Prostate gland (tissue), 2 donors: ENCODE data around the gene HTR3D.

ENCODE experiments used
- POLR2AphosphoS5 ChIP-seq: sonication (generic); formaldehyde crosslinking; IDR thresholded peaks from one replicate; pipeline ENCODE4 v1.6.1; 2017; ENCODE audit warnings: antibody characterized with exemption
- TF ChIP-seq, protein P1 (sequence below), 4 experiments: fragments of 200-600 bp in 2 of 4; fragments of 450-650 bp in 2 of 4; sonication (generic) in 2 of 4; IDR thresholded peaks; 1 replicate in 3 of 4; 2 replicates in 1 of 4; pipeline ENCODE4 v1.5.1; 2016 to 2019; ENCODE audit warnings: antibody characterized with exemption in 4 of 4, mild to moderate bottlenecking in 2 of 4, moderate library complexity in 2 of 4

DNA sequence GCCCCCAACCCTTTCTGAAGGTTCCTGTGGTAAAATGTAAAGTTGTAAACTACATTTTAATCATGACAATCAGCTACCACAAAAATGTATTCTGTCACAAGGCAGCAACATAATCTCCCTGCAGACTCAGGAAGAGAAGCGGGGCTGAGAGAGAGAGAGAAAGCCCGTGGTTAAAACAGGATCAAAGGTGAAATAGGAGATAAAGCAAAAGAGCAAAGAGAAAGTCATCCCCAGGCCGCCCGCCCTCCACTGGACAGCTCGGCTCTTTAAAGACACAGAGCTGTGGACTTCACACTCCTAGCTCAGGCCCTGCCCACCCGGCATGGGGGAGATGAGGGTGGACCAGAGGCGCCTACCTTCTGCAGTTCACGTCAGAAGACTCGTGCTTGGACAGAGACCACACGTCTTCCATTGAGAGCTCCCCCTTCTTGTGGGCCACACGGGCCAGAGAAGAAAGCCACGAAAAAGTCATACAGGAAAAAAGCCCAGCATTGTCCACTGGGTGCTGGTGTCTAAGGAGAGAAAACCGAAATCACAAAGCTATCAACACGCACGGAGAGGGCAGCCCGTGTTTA lies 43.2 kb upstream of the HTR3D start:
- no peak for TF ChIP-seq POLR2AphosphoS5
- TF ChIP-seq, protein P1, sequence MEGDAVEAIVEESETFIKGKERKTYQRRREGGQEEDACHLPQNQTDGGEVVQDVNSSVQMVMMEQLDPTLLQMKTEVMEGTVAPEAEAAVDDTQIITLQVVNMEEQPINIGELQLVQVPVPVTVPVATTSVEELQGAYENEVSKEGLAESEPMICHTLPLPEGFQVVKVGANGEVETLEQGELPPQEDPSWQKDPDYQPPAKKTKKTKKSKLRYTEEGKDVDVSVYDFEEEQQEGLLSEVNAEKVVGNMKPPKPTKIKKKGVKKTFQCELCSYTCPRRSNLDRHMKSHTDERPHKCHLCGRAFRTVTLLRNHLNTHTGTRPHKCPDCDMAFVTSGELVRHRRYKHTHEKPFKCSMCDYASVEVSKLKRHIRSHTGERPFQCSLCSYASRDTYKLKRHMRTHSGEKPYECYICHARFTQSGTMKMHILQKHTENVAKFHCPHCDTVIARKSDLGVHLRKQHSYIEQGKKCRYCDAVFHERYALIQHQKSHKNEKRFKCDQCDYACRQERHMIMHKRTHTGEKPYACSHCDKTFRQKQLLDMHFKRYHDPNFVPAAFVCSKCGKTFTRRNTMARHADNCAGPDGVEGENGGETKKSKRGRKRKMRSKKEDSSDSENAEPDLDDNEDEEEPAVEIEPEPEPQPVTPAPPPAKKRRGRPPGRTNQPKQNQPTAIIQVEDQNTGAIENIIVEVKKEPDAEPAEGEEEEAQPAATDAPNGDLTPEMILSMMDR (IDR thresholded peaks at IDR 0.05), result no peak
